Measurements from ENCODE around the gene CHID1.

The CHID1 gene

GRCh38 chr11:819129-819931 lies 91.3 kb downstream of the CHID1 start:
- peak; percentile 87 to 92 (median 90) for DNase-seq

DNA sequence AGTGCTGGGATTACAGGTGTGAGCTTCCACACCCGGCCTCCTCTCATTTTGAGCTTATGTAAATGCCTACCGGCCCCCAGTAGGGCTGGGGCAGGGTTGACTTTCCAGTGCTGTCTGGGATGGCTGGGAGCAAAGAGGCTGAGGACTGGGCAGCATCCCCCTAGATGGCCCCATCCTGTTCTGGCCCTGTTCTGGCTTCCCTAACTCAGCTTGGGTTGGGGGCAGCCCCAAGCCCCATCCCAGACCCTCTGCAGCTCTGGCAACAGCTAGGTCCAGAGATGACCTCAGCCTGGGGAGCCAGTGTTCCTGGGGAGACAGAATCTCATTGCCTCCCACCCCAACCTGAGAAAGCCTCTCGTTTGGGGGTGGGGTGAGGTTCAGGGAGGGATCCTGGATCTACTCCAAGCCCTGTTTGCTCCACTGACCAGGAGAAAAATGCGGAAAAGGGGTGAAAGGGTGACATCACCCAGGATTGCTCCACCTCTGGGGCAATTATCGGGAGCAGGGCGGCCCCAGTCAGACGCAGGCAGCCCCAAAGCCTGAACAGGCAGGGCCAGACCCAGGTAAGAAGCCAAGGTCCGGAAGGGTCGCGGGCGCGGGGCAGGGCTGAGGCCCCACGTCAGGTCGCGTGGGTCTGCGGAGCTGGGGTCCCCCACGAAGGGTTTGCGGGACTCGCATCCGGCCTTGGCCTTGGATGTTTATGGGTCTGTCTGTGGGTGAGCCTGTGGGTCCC lies 92.0 kb downstream of the CHID1 start, which contains the start of gene PNPLA2:
PNPLA2 (plus strand) TSS at position 519 of the 733 bp plus-strand sequence. CDS start 805 bp downstream, outside the sequence.
- no peak for DNase-seq
